ENCODE results near the gene CNOT10. TPM values are rescaled to one million over a fixed set of nuclear protein-coding genes. Genes with fewer than 3 reads are reported as not detected.

CNOT10 gene
- total RNA-seq, 2 donors from 2014 or later = 23.8 to 34.1 TPM

DNA sequence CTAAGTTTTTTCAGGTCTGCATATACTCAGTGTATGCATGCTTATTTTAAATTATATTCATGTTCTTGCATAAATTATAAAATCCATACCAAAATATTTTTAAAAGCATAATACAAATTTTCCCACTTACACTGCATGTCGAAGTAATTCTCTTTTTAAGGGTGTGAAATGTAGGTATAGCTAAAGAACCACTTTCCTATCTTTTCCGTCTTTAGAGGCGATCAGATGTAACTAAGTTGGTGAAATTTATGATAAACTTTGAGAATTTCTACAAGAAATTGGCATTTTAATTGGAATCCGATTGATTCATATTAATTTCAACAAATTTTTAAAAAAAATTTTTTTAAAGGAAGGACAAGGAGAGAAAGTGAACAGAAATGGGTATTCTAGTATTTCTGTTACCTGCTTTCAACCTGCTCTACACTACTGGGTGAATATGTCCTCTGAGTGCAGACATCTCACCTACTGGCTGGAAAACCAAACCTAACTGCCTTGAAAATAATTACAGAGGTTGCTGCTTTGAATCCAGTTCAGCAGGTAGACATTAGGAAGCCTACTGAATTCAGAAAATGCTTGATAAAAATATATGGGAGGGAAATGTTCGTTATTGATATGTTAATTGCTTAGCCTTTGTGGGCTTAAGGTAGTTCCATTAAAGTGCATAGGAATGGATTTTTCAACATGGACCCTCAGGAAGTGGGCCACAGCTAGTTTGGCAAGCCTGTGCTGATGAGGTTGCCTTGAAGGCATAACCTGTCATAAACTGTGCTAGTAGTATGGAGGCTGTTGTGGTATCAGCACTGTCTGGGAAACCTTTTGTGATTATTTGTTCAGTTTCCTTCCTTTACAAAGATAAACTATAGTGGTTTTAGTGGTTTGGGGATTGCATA lies 137.9 kb downstream of the CNOT10 start:
- Histone ChIP-seq H3K27me3 (peaks cover 43% of the 10 kb centered on the region), H3K36me3 (no peaks in the 10 kb centered on the region), H3K4me3 (no peak overlapping the region), H3K9me3 (no peaks in the 10 kb centered on the region), H3K4me1 (no peaks in the 10 kb centered on the region), H3K27ac (no peak overlapping the region), H3K9ac (ENCODE audit: low read depth in 2 of 2, low read length in 2 of 2) (no peak overlapping the region)
- TF ChIP-seq, protein P1, sequence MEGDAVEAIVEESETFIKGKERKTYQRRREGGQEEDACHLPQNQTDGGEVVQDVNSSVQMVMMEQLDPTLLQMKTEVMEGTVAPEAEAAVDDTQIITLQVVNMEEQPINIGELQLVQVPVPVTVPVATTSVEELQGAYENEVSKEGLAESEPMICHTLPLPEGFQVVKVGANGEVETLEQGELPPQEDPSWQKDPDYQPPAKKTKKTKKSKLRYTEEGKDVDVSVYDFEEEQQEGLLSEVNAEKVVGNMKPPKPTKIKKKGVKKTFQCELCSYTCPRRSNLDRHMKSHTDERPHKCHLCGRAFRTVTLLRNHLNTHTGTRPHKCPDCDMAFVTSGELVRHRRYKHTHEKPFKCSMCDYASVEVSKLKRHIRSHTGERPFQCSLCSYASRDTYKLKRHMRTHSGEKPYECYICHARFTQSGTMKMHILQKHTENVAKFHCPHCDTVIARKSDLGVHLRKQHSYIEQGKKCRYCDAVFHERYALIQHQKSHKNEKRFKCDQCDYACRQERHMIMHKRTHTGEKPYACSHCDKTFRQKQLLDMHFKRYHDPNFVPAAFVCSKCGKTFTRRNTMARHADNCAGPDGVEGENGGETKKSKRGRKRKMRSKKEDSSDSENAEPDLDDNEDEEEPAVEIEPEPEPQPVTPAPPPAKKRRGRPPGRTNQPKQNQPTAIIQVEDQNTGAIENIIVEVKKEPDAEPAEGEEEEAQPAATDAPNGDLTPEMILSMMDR (IDR thresholded peaks at IDR 0.05) = no peak
- no peak for DNase-seq
- intact Hi-C loops (cut with DNase I) = no loop called here

Other genes starting within 250 kb of the CNOT10 start
- 10 to 100 TPM; 55.3 to 73.7 TPM for gene CMTM6, start 182.3 kb upstream of the CNOT10 start, total RNA-seq
- 10 to 100 TPM; 19.0 to 21.6 TPM for gene DYNC1LI1, start 114.3 kb upstream of the CNOT10 start, total RNA-seq
- gene TRIM71, start 132.8 kb downstream of the CNOT10 start, total RNA-seq = under 1 TPM in 1 of 2 donors, not detected in 1; 0.40 TPM